NCI-H748 (cell line): Measurements from ENCODE around the gene NAPG.
A peak's percentile ranks its signal among the peaks of the same experiment; 100 is the strongest.
"Not testable (repeated sequence)": the region's sequence is repeated elsewhere in the genome, so short reads cannot be mapped to it uniquely, and the experiment has no call there.

Source experiments
- DNase-seq: peaks from one replicate; lab custom pipeline; 2025; ENCODE audit not compliant: unreplicated experiment; lab: John Stamatoyannopoulos, UW

NAPG gene

GRCh38 chr18:10544093-10544748 lies 18.4 kb downstream of the NAPG start:
- DNase-seq: no peak

- DNase-seq: no peak
These were observed 20.9 kb downstream of the NAPG start for GRCh38 chr18:10546557-10547300.

GRCh38 chr18:10552226-10552625 lies 26.4 kb downstream of the NAPG start:
- no peak for DNase-seq

- DNase-seq: not testable (repeated sequence)
These were observed 30.4 kb downstream of the NAPG start for GRCh38 chr18:10556251-10556650.

- DNase-seq: no peak
These were observed 31.4 kb downstream of the NAPG start for GRCh38 chr18:10557085-10557677.

GRCh38 chr18:10558243-10558966 lies 32.6 kb downstream of the NAPG start:
- DNase-seq: no peak

- DNase-seq: no peak
These were observed 33.1 kb downstream of the NAPG start for GRCh38 chr18:10558967-10559298.

- no peak for DNase-seq
These were observed 34.0 kb downstream of the NAPG start for GRCh38 chr18:10559553-10560451.

- DNase-seq: peak; percentile 79
These were observed 34.7 kb downstream of the NAPG start for GRCh38 chr18:10560452-10561045.

- DNase-seq: no peak
These were observed 36.9 kb downstream of the NAPG start for GRCh38 chr18:10562773-10563160.

- no peak for DNase-seq
These were observed 38.1 kb downstream of the NAPG start for GRCh38 chr18:10563886-10564285.

GRCh38 chr18:10564975-10565773 lies 39.3 kb downstream of the NAPG start:
- DNase-seq: no peak

GRCh38 chr18:10565835-10566234 lies 40.0 kb downstream of the NAPG start:
- DNase-seq: no peak

GRCh38 chr18:10566390-10566789 lies 40.6 kb downstream of the NAPG start:
- no peak for DNase-seq

GRCh38 chr18:10569941-10570340 lies 44.1 kb downstream of the NAPG start:
- DNase-seq: not testable (repeated sequence)

GRCh38 chr18:10570622-10571021 lies 44.8 kb downstream of the NAPG start:
- DNase-seq: no peak

- no peak for DNase-seq
These were observed 45.7 kb downstream of the NAPG start for GRCh38 chr18:10571537-10571936.

GRCh38 chr18:10573261-10573660 lies 47.4 kb downstream of the NAPG start:
- DNase-seq: not testable (repeated sequence)

- DNase-seq: not testable (repeated sequence)
These were observed 48.6 kb downstream of the NAPG start for GRCh38 chr18:10574412-10574811.
